Lower leg skin (tissue), 3 donors: ENCODE results near the gene CELF5.

Source experiments
- CTCF ChIP-seq, 3 donors: fragments of 450-650 bp; IDR thresholded peaks; one replicate each; pipeline ENCODE4 v1.5.1; 2016; ENCODE audit warnings: antibody characterized with exemption in 3 of 3, mild to moderate bottlenecking in 3 of 3, moderate library complexity in 2 of 3
- POLR2A ChIP-seq, 2 donors: fragments of 450-650 bp; IDR thresholded peaks; one replicate each; pipeline ENCODE4 v1.6.1; 2016 to 2017; ENCODE audit warnings: antibody characterized with exemption in 2 of 2, mild to moderate bottlenecking in 1 of 2, moderate library complexity in 1 of 2

- TF ChIP-seq POLR2A (IDR thresholded peaks at IDR 0.05) (no peak), CTCF (IDR thresholded peaks at IDR 0.05) (no peak)
Observed at GRCh38 chr19:3295581-3295980, 71.1 kb downstream of the CELF5 start.
